ENCODE measurements around the gene ZSCAN10. TPM values are rescaled to one million over a fixed set of nuclear protein-coding genes. Genes with fewer than 3 reads are reported as not detected.

ZSCAN10 gene
- total RNA-seq, 1 donor from 2014 or later, result not detected

- intact Hi-C loops (cut with micrococcal nuclease), result no loop called here
- DNase-seq (no peak), ATAC-seq (no peak)
Observed at GRCh38 chr16:3113765-3114479, 14.8 kb upstream of the ZSCAN10 start.

- intact Hi-C loops (cut with micrococcal nuclease), result no loop called here
- DNase-seq, result no peak
- peak; percentile 47 for ATAC-seq
Observed at GRCh38 chr16:3112881-3113574, 13.9 kb upstream of the ZSCAN10 start.

- intact Hi-C loops (cut with micrococcal nuclease), result no loop called here
- ATAC-seq, result peak; percentile 93
- peak; percentile 85 for DNase-seq
Observed at GRCh38 chr16:3112058-3112880, 13.2 kb upstream of the ZSCAN10 start, which contains the start of gene ZNF205. TSS of gene ZNF205 (plus strand) at chr16:3112586. CDS start at chr16:3113431, 845 bp downstream.

- intact Hi-C loops (cut with micrococcal nuclease), result no loop called here
- DNase-seq (peak; percentile 95), ATAC-seq (peak; percentile 97)
Observed at GRCh38 chr16:3106205-3106928, 7.3 kb upstream of the ZSCAN10 start.

GRCh38 chr16:3101841-3102470 lies 2.9 kb upstream of the ZSCAN10 start:
- DNase-seq (no peak), ATAC-seq (peak; percentile 18)
- intact Hi-C loops (cut with micrococcal nuclease), result no loop called here

- ATAC-seq (no peak), DNase-seq (no peak)
- intact Hi-C loops (cut with micrococcal nuclease), result no loop called here
Observed at GRCh38 chr16:3101018-3101840, 2.1 kb upstream of the ZSCAN10 start.

- ATAC-seq (peak; percentile 94), DNase-seq (peak; percentile 94)
- intact Hi-C loops (cut with micrococcal nuclease), result no loop called here
Observed at GRCh38 chr16:3099732-3100499, 822 bp upstream of the ZSCAN10 start.

GRCh38 chr16:3099395-3099731 lies 269 bp upstream of the ZSCAN10 start:
- intact Hi-C loops (cut with micrococcal nuclease), result no loop called here
- ATAC-seq, result no peak
- no peak for DNase-seq

- no peak for ATAC-seq
- DNase-seq, result no peak
- intact Hi-C loops (cut with micrococcal nuclease), result no loop called here
Observed at GRCh38 chr16:3097266-3097665, 1.8 kb downstream of the ZSCAN10 start.

- DNase-seq, result no peak
- ATAC-seq, result no peak
- intact Hi-C loops (cut with micrococcal nuclease), result no loop called here
Observed at GRCh38 chr16:3096362-3096761, 2.7 kb downstream of the ZSCAN10 start.

- ATAC-seq (peak; percentile 19), DNase-seq (no peak)
- intact Hi-C loops (cut with micrococcal nuclease), result no loop called here
Observed at GRCh38 chr16:3095869-3096268, 3.2 kb downstream of the ZSCAN10 start.

GRCh38 chr16:3094289-3095027 lies 4.6 kb downstream of the ZSCAN10 start:
- ATAC-seq, result no peak
- intact Hi-C loops (cut with micrococcal nuclease), result no loop called here
- DNase-seq, result no peak

GRCh38 chr16:3092501-3092941 lies 6.6 kb downstream of the ZSCAN10 start:
- intact Hi-C loops (cut with micrococcal nuclease), result no loop called here
- DNase-seq, result no peak
- ATAC-seq, result no peak

GRCh38 chr16:3091551-3091950 lies 7.5 kb downstream of the ZSCAN10 start:
- DNase-seq, result no peak
- no peak for ATAC-seq
- intact Hi-C loops (cut with micrococcal nuclease), result no loop called here

GRCh38 chr16:3089717-3090592 lies 9.1 kb downstream of the ZSCAN10 start:
- intact Hi-C loops (cut with micrococcal nuclease), result no loop called here
- no peak for DNase-seq
- ATAC-seq, result no peak
